ENCODE data around the gene MRPL51. TPM values are rescaled to one million over a fixed set of nuclear protein-coding genes. Genes with fewer than 3 reads are reported as not detected.

The MRPL51 gene
- polyA plus RNA-seq, 3 donors: 191 to 204 (median 196) TPM

- no peak for DNase-seq (ENCODE audit: low read depth in 3 of 3, low spot score in 2 of 3)
Measured at GRCh38 chr12:6463216-6463615, 29.8 kb downstream of the MRPL51 start.

- DNase-seq (ENCODE audit: low read depth in 3 of 3, low spot score in 2 of 3): no peak
Measured at GRCh38 chr12:6462234-6462995, 30.6 kb downstream of the MRPL51 start.

GRCh38 chr12:6461401-6462233 lies 31.4 kb downstream of the MRPL51 start:
- DNase-seq (ENCODE audit: low read depth in 3 of 3, low spot score in 2 of 3): no peak

DNA sequence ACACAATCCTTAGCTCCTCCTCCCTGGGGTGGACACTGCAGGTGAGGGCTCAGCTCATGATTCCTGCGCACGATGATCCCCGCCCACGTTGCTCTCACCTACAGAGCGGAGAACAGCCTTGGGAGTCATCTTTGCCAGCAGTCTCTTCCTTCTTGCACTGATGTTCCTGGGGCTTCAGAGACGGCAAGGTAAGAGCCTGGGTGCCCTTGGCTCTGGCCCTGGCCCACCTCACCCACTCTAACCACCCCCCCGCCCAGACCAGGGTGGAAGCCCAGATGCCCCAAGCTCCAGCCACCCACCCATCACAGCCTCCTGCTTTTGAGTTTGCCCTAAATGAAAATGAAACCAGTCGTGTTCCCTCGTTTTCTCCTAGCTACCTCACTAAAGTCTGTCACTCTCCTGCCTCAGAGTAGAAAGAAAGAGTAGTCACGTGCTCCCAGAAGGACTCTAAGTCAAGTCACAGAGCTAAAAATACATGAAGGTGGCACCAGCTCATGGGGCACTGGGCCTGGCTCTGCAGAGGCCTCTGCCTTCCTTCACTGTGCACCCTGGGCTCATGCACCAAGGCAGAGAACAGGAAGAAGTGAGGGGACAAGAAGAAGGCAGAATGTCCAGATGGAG lies 32.2 kb downstream of the MRPL51 start:
- no peak for DNase-seq (ENCODE audit: low read depth in 3 of 3, low spot score in 2 of 3)

DNA sequence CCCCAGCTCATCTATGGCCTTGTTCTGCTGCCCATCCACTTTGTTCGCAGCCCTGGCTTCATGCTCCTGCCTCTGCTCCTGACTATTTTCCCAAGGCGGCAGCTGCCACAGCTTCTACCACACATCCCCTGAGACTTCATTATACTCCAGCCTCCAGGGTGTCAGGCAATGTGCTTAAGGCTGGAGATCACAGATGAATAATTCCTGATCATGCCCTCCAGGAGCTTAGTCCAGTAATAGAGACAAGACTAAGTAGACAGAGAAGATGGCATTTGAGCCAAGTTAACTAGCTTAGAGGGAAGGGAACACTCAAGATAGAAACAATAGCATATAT lies 34.1 kb downstream of the MRPL51 start:
- no peak for DNase-seq (ENCODE audit: low read depth in 3 of 3, low spot score in 2 of 3)

DNA sequence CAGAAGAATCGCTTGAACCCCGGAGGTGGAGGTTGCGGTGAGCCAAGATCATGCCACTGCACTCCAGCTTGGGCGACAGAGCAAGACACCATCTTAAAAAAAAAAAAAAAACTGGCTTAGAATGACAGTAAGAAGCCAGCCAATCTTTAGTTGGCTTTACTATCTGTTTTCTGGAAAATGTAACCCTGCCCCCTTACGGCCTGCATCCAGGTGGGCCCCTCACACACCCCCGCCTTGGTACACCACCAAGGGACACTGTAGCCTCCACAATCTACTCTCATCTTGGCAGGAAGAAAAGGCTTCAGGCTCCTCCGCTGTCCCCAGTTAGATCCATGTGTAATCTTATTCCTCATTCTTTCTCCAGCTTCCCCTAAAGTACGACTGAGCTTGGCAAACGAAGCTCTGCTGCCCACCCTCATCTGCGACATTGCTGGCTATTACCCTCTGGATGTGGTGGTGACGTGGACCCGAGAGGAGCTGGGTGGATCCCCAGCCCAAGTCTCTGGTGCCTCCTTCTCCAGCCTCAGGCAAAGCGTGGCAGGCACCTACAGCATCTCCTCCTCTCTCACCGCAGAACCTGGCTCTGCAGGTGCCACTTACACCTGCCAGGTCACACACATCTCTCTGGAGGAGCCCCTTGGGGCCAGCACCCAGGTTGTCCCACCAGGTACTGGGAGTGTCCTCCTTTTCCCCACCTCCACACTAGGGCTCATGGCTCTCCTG lies 34.6 kb downstream of the MRPL51 start:
- DNase-seq (ENCODE audit: low read depth in 3 of 3, low spot score in 2 of 3): no peak

DNA sequence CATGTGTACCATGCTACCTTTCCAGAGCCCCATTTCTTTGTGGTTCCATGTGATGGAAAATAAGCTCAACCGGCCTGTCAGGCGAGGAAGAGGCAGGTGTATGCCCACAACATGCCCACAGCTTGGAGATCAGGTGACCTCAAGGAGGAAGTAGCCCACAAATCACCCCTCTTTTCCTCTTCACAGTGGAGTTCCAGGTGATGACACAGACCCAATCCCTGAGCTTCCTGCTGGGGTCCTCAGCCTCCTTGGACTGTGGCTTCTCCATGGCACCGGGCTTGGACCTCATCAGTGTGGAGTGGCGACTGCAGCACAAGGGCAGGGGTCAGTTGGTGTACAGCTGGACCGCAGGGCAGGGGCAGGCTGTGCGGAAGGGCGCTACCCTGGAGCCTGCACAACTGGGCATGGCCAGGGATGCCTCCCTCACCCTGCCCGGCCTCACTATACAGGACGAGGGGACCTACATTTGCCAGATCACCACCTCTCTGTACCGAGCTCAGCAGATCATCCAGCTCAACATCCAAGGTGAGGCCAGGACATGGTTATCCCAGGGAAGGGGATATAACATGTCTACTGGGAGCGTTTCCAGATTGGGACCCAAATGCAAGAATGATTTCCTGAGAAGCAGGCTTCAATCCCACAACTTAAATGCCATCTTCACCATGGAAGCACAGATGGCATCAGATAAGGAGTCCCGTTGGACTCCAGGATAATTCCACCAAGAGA lies 35.7 kb downstream of the MRPL51 start:
- no peak for DNase-seq (ENCODE audit: low read depth in 3 of 3, low spot score in 2 of 3)

GRCh38 chr12:6452944-6453630 lies 40.0 kb downstream of the MRPL51 start:
- DNase-seq (ENCODE audit: low read depth in 3 of 3, low spot score in 2 of 3): no peak

DNA sequence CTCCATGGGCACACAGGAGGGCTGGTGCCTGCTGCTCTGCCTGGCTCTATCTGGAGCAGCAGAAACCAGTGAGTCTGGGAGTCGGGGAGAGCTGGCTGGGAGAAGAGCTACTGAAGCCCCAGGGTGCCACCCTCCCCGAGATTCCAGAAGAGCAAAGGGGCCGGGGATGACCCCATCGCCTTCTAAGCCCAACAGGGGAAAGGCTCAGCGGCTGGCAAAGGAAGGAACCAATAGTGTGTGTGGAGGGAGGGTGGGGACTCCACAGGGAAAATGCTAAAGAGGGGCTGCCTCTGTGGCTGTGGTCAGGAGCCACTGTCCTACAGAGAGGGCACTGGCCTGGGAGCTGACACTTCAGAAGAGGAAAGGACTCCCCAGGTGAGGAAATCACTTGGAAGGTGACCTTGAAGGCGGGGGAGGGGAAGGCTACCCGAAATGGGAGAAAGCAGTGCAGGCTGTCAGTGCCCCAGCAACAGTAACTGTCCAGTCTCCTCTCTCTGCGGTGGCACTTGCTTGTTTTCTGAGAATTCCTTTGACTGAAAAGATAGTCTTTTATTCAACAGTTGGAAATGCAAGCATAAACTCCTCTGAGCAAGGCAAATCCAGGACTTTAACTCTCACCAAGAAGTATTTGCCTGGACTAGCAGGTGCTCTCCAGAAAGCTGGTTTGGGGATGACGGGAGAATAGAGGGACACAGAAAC lies 40.7 kb downstream of the MRPL51 start:
- no peak for DNase-seq (ENCODE audit: low read depth in 3 of 3, low spot score in 2 of 3)

DNA sequence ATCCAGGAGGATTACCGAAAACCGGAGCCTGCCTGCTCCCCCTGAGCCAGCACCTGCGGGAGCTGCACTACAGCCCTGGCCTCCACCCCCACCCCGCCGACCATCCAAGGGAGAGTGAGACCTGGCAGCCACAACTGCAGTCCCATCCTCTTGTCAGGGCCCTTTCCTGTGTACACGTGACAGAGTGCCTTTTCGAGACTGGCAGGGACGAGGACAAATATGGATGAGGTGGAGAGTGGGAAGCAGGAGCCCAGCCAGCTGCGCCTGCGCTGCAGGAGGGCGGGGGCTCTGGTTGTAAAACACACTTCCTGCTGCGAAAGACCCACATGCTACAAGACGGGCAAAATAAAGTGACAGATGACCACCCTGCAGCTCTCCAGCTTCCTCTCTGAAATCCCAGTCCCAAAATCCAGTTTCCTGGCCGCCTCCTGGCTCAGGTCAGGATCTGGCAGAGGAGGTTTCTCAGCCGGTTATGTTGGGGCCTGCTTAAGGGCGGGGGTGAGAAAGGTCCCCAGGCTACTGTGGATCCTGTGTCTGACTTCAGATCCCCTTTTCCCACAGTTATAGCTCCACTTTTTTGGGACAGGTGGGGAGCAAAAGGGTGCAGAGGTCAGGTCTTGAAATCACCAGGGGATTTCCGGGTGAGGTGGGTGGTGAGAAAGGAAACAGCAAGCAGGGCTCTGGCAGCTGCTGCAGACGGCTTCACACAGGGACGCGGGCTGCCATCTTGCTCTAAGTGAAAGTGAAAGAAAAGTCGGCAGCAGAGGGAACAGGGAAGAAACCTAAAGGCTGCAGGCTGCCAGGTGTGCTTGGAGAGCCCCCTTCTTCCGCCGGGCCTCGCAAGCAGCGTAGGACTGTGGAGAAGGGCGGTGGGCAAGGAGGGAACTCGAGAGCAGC lies 41.5 kb downstream of the MRPL51 start, which contains the start of gene TAPBPL:
Gene TAPBPL, plus strand, starts transcription at position 695 of the 897 bp plus-strand sequence. CDS start 207 bp downstream, outside the sequence.
- peak; percentile 73 to 78 (median 75) for DNase-seq (ENCODE audit: low read depth in 3 of 3, low spot score in 2 of 3)

DNA sequence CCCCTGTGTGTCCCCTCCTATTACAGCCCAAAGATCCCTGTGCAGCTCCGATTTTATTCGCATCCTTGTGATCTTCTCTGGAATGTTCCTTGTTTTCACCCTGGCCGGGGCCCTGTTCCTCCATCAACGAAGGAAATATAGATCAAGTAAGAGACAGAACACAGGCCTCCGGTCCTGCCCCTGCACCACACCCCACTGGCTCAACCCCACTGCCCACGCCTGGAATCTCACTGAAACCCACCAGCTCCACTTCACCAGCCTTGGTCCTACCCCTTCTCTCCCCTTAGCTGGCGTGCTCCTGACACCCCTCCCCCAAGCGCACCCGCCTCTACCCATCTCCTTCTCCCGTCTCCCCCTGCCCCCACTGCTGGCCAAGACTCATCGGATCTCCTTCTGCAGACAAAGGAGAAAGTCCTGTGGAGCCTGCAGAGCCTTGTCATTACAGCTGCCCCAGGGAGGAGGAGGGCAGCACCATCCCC lies 42.2 kb downstream of the MRPL51 start:
- DNase-seq (ENCODE audit: low read depth in 3 of 3, low spot score in 2 of 3): no peak

DNA sequence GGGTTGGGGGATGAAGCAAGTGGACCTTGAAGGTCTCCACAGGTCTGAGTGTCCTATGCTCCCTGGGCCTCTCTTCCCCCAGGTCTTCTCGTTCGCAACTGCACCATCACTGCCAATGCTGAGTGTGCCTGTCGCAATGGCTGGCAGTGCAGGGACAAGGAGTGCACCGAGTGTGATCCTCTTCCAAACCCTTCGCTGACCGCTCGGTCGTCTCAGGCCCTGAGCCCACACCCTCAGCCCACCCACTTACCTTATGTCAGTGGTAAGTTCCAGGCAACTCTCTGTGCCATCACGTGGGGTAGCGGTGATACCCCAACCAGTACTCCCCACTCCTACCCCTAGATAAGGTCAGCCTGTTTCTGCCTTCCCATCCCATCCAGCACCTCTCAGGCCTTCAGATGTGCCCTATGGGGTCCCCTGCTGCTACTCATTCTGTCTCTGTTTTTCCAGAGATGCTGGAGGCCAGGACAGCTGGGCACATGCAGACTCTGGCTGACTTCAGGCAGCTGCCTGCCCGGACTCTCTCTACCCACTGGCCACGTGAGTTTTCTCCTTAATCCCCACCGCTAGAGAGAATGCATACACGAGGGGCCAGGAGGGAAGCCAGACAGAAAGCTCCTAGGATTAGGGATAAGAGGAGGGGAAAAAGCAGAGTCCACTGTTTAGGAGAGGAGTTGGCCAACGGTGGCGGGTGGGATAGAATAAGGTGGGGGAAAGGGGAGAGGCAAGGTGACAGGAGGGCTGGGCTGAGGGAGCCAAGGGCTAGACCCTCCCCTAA lies 42.8 kb downstream of the MRPL51 start:
- DNase-seq (ENCODE audit: low read depth in 3 of 3, low spot score in 2 of 3): no peak

GRCh38 chr12:6444704-6445688 lies 48.1 kb downstream of the MRPL51 start, which contains the start of gene CD27:
Gene CD27 (plus strand): TSS chr12:6444955. CDS start chr12:6445096, 141 bp downstream.
- DNase-seq (ENCODE audit: low read depth in 3 of 3, low spot score in 2 of 3): no peak

DNA sequence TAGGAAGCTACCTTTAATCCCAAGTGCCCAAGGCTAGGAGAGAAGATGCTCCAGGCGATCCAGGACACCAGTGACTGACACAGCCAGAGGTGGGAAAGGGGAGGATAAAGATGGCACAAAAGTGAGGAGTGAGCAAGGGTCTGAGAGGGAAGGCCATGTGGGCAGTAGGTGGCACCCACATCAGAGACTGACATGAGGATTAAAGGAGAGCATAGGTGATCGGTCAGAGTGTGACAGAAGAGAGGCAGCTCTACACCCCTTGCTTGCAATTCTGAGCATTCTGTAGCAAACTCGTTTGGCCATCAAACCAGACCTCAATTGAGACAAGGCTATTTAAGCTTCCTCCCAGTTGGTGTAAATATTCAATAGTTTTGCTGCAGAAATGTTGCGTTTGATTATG lies 49.0 kb downstream of the MRPL51 start:
- DNase-seq (ENCODE audit: low read depth in 3 of 3, low spot score in 2 of 3): no peak

DNA sequence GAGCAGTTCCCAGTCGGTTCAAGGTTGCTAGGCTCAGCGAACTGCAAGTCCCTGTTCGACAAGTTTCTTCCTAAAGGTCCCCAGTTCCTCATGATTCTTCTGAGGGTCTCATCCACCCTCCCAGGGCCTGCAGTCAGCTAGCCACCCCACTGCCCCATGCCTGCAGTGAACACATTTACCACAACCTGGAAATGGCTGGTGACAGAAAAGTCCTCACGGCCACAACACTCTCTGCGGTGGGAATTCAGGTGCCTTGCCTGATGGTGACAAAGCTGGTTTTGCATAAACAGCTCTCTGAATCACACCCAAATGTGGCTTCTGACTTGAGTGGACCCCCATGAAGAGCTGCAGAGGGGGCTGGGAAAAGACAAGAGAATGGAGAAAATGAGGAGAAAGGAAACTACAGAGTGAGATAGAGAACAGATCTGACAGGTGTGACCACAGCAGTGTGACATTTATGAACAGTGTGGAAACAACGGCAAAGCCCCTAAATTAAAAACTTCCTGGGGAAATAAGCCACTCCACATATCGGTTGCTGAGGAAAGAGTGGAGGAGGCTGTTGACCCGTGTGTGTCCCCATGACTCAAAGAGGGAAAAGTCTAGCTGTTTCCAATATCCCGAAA lies 49.6 kb downstream of the MRPL51 start:
- DNase-seq (ENCODE audit: low read depth in 3 of 3, low spot score in 2 of 3): no peak
